Activated T-helper 1 cell treated with anti-CD3 and anti-CD28 coated beads, Interleukin-12 subunit alpha, Interleukin-12 subunit beta, Interleukin-2, Interleukin-4 antibody, amounts not matched to agents 30 ng/mL and 10 ng/mL and 1 ng/mL, durations not matched to agents 14 hours and 24 hours and 36 hours (primary cell): ENCODE measurements around the gene LYPD4. TPM values are rescaled to one million over a fixed set of nuclear protein-coding genes. Genes with fewer than 3 reads are reported as not detected.

Experiments used
- DNase-seq: peaks from one replicate; pipeline ENCODE4 v3.0.0; 2021; ENCODE audit warnings: low spot score
- H3K27ac Mint-ChIP-seq: one replicate; pipeline ENCODE4 v1.8.0; 2021; ENCODE audit warnings: mild to moderate bottlenecking, mixed read lengths
- H3K27me3 Mint-ChIP-seq: one replicate; pipeline ENCODE4 v1.8.0; 2022; ENCODE audit warnings: mild to moderate bottlenecking, moderate library complexity, mixed read lengths; ENCODE audit not compliant: insufficient read depth
- H3K36me3 Mint-ChIP-seq: one replicate; pipeline ENCODE4 v1.8.0; 2021; ENCODE audit warnings: low read depth, mixed read lengths
- H3K4me1 Mint-ChIP-seq: one replicate; pipeline ENCODE4 v1.8.0; 2021; ENCODE audit warnings: low read depth, mixed read lengths
- H3K4me3 Mint-ChIP-seq: one replicate; pipeline ENCODE4 v1.8.0; 2021; ENCODE audit warnings: mild to moderate bottlenecking, moderate library complexity, mixed read lengths
- H3K9me3 Mint-ChIP-seq: one replicate; pipeline ENCODE4 v1.8.0; 2021; ENCODE audit warnings: mixed read lengths
- intact Hi-C: fragments of 100-400 bp; cut with micrococcal nuclease; formaldehyde crosslinking; loops from one replicate; pipeline ENCODE4 v1.15.1; 2024
- total RNA-seq: library from RNA; stranded (reverse); gene quantifications from 2 replicates; pipeline ENCODE4 v1.2.3, GENCODE V29; 2022

LYPD4 gene
- total RNA-seq, 1 donor from 2014 or later = not detected

GRCh38 chr19:41870401-41870873 lies 26.0 kb upstream of the LYPD4 start:
- H3K4me1 Mint-ChIP-seq = peaks cover 73% of the 10 kb centered on the region
- H3K4me3 Mint-ChIP-seq = peak overlapping the region; percentile 66
- H3K27me3 Mint-ChIP-seq = no peaks in the 10 kb centered on the region
- no peak for DNase-seq
- no peaks in the 10 kb centered on the region for H3K9me3 Mint-ChIP-seq
- peak overlapping the region; percentile 89 for H3K27ac Mint-ChIP-seq
- H3K36me3 Mint-ChIP-seq = peaks cover 47% of the 10 kb centered on the region
- intact Hi-C loops = no loop called here

GRCh38 chr19:41869374-41869955 lies 25.0 kb upstream of the LYPD4 start:
- DNase-seq = no peak
- Mint-ChIP-seq H3K27me3 (no peaks in the 10 kb centered on the region), H3K27ac (peak overlapping the region; percentile 72), H3K9me3 (no peaks in the 10 kb centered on the region), H3K4me3 (no peak overlapping the region), H3K4me1 (peaks cover 72% of the 10 kb centered on the region), H3K36me3 (peaks cover 53% of the 10 kb centered on the region)
- intact Hi-C loops = no loop called here

- intact Hi-C loops = no loop called here
- Mint-ChIP-seq H3K27me3 (no peaks in the 10 kb centered on the region), H3K36me3 (peaks cover 58% of the 10 kb centered on the region), H3K27ac (peak overlapping the region; percentile 40), H3K4me3 (peak overlapping the region; percentile 58), H3K9me3 (no peaks in the 10 kb centered on the region), H3K4me1 (peaks cover 73% of the 10 kb centered on the region)
- DNase-seq = no peak
Observed at GRCh38 chr19:41868989-41869300, 24.5 kb upstream of the LYPD4 start.

GRCh38 chr19:41868120-41868988 lies 23.9 kb upstream of the LYPD4 start:
- H3K4me3 Mint-ChIP-seq = peak overlapping the region; percentile 75
- H3K9me3 Mint-ChIP-seq = no peaks in the 10 kb centered on the region
- peaks cover 62% of the 10 kb centered on the region for H3K36me3 Mint-ChIP-seq
- DNase-seq = no peak
- no peaks in the 10 kb centered on the region for H3K27me3 Mint-ChIP-seq
- intact Hi-C loops = no loop called here
- peak overlapping the region; percentile 81 for H3K27ac Mint-ChIP-seq
- H3K4me1 Mint-ChIP-seq = peaks cover 77% of the 10 kb centered on the region

GRCh38 chr19:41866284-41866683 lies 21.8 kb upstream of the LYPD4 start:
- Mint-ChIP-seq H3K4me1 (peaks cover 77% of the 10 kb centered on the region), H3K9me3 (no peaks in the 10 kb centered on the region), H3K27me3 (no peaks in the 10 kb centered on the region), H3K4me3 (no peak overlapping the region), H3K27ac (peak overlapping the region; percentile 75), H3K36me3 (peaks cover 71% of the 10 kb centered on the region)
- DNase-seq = no peak
- intact Hi-C loops = no loop called here

- DNase-seq = no peak
- peak overlapping the region; percentile 67 for H3K4me3 Mint-ChIP-seq
- H3K9me3 Mint-ChIP-seq = no peaks in the 10 kb centered on the region
- intact Hi-C loops = no loop called here
- H3K4me1 Mint-ChIP-seq = peaks cover 65% of the 10 kb centered on the region
- peaks cover 67% of the 10 kb centered on the region for H3K36me3 Mint-ChIP-seq
- no peaks in the 10 kb centered on the region for H3K27me3 Mint-ChIP-seq
- peak overlapping the region; percentile 74 for H3K27ac Mint-ChIP-seq
Observed at GRCh38 chr19:41864374-41864773, 19.9 kb upstream of the LYPD4 start.

GRCh38 chr19:41863209-41863931 lies 18.9 kb upstream of the LYPD4 start:
- H3K9me3 Mint-ChIP-seq = no peaks in the 10 kb centered on the region
- peaks cover 61% of the 10 kb centered on the region for H3K36me3 Mint-ChIP-seq
- DNase-seq = no peak
- peaks cover 57% of the 10 kb centered on the region for H3K4me1 Mint-ChIP-seq
- H3K27ac Mint-ChIP-seq = peak overlapping the region; percentile 81
- H3K27me3 Mint-ChIP-seq = no peaks in the 10 kb centered on the region
- peak overlapping the region; percentile 95 for H3K4me3 Mint-ChIP-seq
- intact Hi-C loops = no loop called here

- Mint-ChIP-seq H3K4me3 (peak overlapping the region; percentile 95), H3K27me3 (no peaks in the 10 kb centered on the region), H3K27ac (peak overlapping the region; percentile 74), H3K9me3 (no peaks in the 10 kb centered on the region), H3K4me1 (peaks cover 48% of the 10 kb centered on the region), H3K36me3 (peaks cover 54% of the 10 kb centered on the region)
- intact Hi-C loops = no loop called here
- no peak for DNase-seq
Observed at GRCh38 chr19:41862445-41862986, 18.0 kb upstream of the LYPD4 start.

- H3K36me3 Mint-ChIP-seq = peaks cover 54% of the 10 kb centered on the region
- no peaks in the 10 kb centered on the region for H3K9me3 Mint-ChIP-seq
- intact Hi-C loops = loop anchor here (2.0 kb wide), 2 partner anchors 465 to 1891 kb away; partner anchors contain the start of genes BCKDHA, EXOSC5 and PSMC4
- peaks cover 4% of the 10 kb centered on the region for H3K27me3 Mint-ChIP-seq
- H3K4me3 Mint-ChIP-seq = peak overlapping the region; percentile 95
- peak overlapping the region; percentile 84 for H3K27ac Mint-ChIP-seq
- H3K4me1 Mint-ChIP-seq = peaks cover 44% of the 10 kb centered on the region
- no peak for DNase-seq
Observed at GRCh38 chr19:41861846-41862245, 17.4 kb upstream of the LYPD4 start.

GRCh38 chr19:41861116-41861768 lies 16.8 kb upstream of the LYPD4 start:
- H3K4me3 Mint-ChIP-seq = peak overlapping the region; percentile 95
- H3K36me3 Mint-ChIP-seq = peaks cover 50% of the 10 kb centered on the region
- DNase-seq = no peak
- H3K4me1 Mint-ChIP-seq = peaks cover 42% of the 10 kb centered on the region
- peak overlapping the region; percentile 84 for H3K27ac Mint-ChIP-seq
- no peaks in the 10 kb centered on the region for H3K9me3 Mint-ChIP-seq
- intact Hi-C loops = loop anchor here (2.0 kb wide), 2 partner anchors 464 to 1890 kb away; partner anchors contain the start of genes BCKDHA, EXOSC5 and PSMC4
- peaks cover 4% of the 10 kb centered on the region for H3K27me3 Mint-ChIP-seq

- peak overlapping the region; percentile 84 for H3K27ac Mint-ChIP-seq
- no peak for DNase-seq
Observed at GRCh38 chr19:41860419-41861115, 16.1 kb upstream of the LYPD4 start.

More at GRCh38 chr19:41860419-41861115, 16.1 kb upstream of the LYPD4 start:
- Mint-ChIP-seq H3K4me3 (peak overlapping the region; percentile 95), H3K36me3 (peaks cover 46% of the 10 kb centered on the region), H3K4me1 (peaks cover 39% of the 10 kb centered on the region), H3K27me3 (peaks cover 4% of the 10 kb centered on the region), H3K9me3 (no peaks in the 10 kb centered on the region)
- intact Hi-C loops = loop anchor here (1.0 to 2.0 kb wide), 5 partner anchors 11 to 1890 kb away; partner anchors contain the start of genes BCKDHA, EXOSC5 and PSMC4
